HG03159 (cell line): ENCODE measurements around the gene VEGFB.

ENCODE experiments used
- ATAC-seq: cut with Tn5 transposase; IDR thresholded peaks from one replicate; pipeline ENCODE4 v1.9.1; 2021; ENCODE audit warnings: mild to moderate bottlenecking, moderate library complexity; ENCODE audit not compliant: unreplicated experiment

Gene VEGFB

DNA sequence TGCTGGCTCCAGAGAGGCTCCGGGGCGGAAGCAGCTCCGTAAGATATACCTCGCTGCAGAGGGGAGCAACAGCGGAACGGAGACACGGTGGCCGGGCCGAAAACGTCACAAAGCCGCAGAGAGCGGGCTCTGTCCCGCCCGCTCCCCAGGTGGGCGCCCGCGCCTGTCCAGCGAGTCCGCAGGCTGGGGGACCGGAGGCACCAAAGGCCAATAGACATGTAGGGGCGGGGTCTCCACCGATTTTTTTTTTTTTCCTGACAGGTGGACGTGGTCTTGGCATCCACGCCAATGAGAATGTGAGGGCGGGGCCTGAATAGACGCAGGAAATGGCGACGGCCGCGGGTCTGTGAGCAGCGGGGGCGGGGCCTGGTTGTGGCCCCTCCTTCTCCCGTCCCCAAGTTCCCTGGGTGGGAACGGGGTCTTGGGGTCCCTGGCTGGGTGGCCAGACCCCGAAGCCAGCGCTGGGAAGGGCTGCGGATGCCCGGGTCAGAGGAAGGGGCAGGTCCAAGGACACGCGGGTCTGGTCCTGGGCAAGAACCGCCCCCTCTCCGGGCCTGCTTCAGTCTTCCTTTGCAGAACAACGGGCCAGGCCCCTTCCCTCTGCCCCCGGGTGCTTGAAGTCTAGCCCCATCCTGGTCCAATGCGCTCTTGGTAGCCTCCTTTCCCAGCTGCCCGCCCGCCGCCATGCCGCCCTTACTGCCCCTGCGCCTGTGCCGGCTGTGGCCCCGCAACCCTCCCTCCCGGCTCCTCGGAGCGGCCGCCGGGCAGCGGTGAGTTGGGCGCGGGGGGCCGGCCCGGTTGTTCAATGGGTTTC is 4.0 kb upstream of the VEGFB start, which contains the start of gene DNAJC4:
DNAJC4 (plus strand) TSS at position 378 of the 814 bp plus-strand sequence; CDS start at position 685, 307 bp downstream.
- peak; percentile 33 for ATAC-seq

DNA sequence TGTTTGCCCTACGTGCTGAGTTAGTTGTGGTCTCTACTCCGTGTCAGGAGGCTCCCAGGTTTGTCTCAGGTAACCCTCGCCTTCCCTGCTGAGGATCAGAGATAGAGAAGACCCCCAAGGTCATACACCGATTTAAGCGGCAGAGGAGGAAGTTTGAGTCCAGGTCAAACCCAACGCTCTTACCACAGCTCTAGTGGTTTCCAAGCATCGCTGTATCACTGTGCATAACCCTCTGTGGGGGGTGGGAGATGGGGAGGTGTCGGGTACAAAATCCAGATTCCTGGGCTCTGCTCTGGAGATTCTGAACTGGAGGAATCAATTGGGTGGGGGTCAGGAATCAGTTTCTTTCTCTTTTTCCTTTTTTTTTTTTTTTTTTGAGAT is 3.4 kb upstream of the VEGFB start:
- no peak for ATAC-seq

DNA sequence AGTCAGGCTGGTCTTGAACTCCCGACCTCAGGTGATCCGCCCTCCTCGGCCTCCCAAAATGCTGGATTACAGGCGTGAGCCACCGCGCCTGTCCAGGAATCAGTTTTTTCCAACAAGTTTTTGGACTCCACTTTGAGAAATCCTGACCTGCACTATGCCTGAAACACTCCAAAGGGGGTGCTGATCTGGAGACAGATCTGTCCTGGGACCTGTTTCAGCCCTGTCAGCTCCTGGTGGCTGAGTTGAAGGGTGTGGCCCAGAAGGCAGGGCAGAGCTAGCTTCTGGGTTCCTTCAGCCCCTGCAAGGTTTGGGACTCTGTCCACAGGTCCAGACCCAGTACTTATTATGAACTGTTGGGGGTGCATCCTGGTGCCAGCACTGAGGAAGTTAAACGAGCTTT is 2.8 kb upstream of the VEGFB start:
- no peak for ATAC-seq

DNA sequence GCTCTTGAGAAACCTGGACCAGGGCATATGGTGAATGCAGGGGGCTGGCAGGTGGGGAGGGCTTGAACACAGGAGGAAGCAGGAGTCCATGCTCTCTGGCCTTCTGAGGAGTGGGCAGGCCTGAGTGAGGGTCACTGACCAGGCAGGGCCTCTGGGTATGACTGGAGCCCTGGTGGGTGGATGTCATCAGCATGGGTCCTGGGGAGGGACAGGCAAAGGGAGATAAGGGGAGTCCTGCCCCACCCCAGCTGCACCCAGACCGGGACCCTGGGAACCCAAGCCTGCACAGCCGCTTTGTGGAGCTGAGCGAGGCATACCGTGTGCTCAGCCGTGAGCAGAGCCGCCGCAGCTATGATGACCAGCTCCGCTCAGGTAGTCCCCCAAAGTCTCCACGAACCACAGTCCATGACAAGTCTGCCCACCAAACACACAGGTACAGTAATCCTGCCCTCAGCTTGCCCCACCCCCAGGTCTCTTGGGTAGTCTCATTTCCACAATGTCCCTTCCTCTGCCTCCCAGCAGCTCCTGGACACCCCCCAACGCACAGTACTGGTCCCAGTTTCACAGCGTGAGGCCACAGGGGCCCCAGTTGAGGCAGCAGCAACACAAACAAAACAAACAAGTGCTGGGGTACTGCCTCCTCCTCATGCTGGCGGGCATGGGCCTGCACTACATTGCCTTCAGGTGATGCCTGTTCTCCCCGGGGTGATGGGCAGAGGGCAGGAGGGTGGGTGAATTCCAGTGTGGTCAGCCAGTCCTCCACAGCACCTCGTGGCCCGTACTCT is 2.0 kb upstream of the VEGFB start:
- ATAC-seq, result no peak

DNA sequence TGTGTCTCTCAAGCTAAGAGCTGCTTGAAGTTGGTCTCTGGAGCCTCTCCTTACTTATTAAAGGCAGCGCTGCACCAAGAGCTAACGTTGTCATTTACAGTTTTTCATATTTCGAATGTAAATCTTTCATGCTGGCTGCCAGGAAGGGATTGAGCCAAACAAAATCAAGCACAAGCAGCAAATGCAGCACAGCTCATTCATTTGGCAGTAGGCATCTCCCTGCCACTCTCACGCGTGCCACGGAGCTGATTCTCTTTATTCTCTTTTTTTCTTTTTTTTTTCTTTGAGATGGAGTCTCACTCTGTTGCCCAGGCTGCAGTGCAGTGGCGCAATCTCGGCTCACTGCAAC is 1.4 kb upstream of the VEGFB start:
- no peak for ATAC-seq

DNA sequence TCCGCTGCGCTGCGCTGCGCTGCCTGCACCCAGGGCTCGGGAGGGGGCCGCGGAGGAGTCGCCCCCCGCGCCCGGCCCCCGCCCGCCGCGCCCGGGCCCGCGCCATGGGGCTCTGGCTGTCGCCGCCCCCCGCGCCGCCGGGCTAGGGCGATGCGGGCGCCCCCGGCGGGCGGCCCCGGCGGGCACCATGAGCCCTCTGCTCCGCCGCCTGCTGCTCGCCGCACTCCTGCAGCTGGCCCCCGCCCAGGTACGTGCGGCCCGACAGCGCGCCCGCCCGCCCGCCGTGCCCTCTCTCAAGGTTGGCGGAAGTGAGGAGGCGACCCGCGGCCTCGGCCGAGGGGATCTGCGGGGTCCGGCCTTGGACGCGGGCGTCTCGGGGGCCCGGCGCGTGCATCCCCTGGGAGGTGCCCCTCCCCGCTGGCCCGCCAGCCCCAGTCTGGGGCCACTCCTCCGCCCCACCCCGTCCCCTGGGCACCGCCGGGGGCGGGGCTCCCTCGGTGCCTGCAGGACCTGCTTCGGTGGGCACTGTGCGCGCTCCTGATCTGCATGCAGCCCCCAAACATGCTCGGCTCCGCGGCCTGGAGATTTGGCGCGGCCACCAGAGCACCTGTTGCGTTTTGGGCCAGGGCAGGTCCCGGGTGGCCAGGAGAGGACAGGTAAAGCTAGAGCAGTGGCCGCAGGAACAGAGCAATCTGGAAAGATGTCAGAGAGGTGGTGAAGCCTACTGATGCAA is 429 bp downstream of the VEGFB start:
- no peak for ATAC-seq

DNA sequence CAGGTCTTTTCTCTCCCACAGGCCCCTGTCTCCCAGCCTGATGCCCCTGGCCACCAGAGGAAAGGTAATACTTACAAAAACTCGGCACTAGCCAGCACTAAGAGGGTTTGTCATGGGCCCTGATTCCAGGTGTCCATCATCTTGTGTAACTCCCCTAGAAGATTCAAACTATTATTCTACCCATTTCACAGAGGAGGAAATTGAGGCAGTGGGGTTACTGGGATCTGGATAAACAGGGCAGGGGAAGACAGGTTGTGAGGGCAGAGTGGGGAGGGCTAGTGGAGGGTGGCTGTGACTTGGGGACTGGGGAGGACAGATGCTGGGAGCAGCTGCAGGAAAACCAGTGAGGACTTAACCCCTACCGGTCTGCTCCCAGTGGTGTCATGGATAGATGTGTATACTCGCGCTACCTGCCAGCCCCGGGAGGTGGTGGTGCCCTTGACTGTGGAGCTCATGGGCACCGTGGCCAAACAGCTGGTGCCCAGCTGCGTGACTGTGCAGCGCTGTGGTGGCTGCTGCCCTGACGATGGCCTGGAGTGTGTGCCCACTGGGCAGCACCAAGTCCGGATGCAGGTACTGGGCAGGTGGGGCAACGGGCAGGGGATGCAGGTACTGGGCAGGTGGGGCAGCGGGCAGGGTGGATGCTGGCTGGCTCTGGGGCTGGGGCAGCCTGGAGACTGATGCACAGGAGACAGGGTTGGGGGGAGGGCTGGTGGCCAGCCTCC is 1.2 kb downstream of the VEGFB start:
- ATAC-seq, result no peak

DNA sequence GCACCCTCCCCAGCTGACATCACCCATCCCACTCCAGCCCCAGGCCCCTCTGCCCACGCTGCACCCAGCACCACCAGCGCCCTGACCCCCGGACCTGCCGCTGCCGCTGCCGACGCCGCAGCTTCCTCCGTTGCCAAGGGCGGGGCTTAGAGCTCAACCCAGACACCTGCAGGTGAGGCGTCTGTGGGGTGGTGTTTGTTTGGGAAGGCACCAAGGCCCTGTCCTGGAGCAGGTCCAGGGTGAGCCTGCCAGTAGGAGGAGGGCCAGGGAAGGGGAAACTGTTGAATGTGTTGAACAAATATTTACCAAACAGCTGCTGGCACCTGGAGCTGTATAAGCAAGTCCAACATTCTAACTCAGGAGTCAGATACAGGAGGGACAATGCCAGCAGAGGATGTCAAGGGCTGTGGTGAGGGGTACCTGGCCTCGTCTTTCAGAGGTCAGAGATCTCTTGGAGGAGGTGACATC is 3.1 kb downstream of the VEGFB start:
- ATAC-seq, result no peak

DNA sequence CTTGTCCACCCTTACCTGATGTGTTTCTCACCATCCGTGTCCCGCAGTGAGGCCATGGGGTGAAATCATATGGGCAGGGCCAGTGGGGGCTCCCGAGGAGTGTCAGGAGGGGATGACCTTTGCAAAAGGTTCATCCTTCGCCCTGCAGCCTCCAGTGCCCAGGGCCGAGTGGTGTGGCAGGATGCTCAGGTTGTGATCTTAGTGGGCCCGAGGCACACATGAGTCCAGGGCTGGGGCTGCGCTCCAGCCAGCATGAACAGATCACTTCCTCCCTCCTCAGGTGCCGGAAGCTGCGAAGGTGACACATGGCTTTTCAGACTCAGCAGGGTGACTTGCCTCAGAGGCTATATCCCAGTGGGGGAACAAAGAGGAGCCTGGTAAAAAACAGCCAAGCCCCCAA is 3.7 kb downstream of the VEGFB start:
- no peak for ATAC-seq

DNA sequence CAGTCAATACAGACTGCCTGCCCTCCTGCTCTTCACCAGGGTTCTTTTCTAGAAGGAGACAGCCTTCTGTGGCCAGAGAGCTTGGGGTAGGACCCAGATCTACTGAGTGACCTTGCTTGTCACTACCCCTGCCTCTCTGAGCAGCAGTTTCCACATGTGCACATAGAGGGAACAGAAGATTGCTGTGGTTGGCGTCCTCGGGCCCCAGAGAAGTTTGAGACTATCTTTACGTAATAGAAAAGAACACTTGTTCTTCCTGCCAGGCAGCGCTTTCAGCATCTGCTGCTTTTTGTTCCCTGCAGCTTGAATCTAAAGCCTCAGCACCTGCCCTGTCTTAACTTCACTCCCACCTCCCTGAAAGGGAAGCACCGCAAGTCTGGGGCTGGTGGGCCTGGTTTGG is 4.6 kb downstream of the VEGFB start:
- ATAC-seq, result no peak

DNA sequence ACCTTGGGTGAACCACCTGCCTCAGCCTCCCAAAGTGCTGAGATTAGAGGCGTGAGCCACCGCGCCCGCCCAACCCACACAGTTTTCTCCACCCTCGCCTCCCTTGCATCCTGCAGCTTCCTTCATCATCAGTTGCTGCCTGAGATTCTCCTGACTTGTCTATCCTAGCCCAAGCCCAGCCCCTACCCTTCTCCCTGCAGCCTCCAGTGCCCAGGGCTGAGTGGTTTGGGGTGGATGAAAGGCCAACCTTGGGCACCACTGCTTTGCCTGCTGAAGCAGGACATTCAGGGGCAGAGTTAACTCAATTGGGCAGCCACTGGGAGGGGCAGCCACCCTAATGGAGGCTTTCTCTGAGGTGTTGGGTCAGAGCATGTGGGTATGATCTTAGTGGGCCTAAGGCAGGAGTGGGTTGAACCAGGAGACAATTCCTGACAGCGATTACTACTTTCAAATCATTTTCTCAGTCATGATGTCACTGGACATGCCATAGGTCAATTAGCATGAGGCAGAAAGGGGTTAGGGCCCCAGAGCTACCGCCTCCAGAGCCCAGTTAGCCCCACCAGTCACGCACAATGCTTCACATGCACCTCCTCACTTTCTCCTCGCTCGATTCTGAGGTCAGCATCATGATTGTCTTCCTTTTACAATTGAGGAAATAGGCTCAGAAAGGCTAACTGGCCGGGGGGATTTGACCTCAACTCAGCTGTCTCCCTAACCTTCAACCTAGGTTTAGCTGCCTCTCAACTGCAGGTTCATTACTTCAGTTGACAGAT is 5.5 kb downstream of the VEGFB start:
- ATAC-seq, result peak; percentile 7

DNA sequence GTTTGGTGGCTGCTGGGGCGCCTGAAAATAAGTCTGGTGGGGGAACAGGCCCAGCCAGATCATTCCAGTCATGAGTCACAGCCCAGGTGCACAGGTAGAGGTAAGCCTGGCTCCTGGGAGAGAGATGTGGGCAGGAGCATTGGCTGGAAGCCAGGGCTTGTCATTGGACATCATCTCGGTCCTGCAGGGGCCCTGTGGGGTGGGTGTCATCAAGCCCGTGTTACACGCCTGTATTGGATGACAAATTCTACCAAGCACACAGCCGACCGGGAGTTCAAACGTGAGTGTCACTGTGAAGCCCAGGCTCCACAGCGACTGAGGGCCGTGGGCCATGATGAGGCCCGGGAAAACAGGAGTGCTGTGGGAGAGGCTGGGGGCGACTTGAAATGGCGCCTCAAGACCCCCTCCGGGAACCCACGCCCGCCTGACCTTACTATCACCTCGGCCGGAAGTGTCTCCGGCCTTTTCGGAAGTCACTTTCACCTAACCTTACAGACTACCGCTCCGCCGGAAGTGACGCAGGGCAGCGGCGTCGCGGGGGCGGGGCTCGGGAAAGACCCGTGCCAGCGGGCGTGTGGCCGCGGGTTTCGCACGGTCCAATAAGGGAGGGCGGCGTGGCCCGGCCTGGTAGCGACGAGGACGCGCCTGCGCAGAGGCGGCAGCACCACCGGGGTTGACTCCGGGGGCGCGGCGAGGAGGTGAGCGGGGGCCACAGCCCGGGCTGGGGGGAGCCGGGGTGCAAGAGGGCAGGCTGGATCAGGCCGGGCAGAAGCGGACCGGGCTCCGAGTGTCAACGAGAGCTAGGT is 6.3 kb downstream of the VEGFB start, which contains the start of gene FKBP2:
FKBP2 (plus strand) TSS at position 661 of the 806 bp plus-strand sequence. CDS start 1,293 bp downstream, outside the sequence.
- ATAC-seq, result peak; percentile 38

DNA sequence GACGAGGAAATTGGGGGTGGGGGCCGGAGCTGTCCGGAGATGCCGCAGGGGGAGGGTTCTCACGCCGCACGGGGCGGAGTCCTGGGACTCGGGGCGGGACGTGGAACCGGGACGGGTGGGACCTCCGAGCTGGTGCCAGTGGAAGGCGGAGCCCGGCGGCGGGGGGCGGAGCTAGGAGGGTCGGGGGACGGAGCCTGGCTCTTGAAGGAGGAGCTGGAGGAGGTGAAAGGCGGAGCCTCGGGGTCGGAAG is 6.8 kb downstream of the VEGFB start:
- peak; percentile 56 for ATAC-seq

DNA sequence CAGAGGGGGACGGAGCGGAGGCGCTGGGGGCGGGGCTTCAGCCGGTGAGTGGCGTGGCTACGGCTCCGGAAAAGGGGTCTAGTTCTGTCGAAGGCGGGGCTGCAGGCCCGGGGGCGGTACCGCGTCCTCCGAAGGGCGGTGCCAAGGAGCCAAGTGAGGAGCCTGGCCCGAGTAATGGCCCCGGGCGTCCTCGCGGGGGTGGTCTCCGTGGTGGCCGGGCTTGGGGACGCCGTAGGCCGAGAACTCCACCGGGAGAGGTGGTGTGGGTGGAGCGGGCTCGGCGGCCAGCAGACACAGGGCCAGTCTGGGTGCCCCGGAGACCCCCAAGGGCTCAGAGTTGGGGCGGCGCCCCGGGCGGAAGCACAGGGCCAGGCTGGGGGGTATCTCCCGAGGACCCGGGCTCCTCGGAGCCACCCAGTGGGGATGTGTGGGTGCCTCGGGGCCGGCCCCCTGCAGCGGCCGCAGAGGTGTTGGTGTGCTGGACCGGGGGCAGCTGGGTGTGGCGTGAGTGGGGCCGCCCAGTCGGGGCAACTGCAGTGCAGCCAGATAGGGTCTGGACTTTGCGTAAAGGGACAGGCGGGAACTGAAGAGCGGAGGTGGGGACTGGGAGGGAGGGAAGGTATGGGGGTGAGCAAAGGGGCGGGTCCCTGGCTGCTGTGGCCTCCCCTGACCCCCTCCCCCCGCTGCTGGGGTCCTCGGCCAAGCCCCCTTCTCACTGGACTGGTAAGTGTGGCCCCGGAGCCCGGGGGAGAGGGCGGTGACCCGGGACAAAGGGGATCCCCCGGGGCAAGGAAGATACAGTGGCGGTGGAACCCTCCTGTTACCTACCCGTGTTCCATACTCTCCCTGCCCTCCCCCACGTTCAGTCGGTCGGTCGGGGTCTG is 7.3 kb downstream of the VEGFB start:
- ATAC-seq, result peak; percentile 57

DNA sequence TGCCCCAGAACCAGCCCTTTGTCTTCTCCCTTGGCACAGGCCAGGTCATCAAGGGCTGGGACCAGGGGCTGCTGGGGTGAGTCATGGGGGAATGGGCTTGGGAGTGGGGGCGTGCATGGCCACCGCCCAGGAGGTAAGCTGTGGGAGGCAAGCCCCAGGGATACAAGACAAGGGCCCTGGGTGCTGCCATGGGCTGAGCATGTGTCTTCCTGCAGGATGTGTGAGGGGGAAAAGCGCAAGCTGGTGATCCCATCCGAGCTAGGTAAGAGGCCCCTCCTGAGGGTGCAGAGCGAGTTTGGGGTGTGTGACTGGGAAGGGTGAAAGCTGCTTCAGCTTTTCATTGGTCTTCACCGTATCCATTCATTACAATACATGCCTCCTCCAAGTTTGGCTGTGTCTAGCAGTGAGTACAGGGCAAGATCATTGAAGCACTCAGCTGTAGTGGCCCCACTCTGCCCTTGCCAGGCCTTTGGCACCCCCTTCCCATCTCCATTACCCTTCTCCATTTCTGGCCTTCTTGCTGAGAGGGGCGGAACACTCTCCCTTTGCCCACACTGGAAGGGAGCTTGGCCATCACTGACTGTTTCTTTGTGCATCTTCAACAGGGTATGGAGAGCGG is 9.0 kb downstream of the VEGFB start:
- ATAC-seq, result no peak

DNA sequence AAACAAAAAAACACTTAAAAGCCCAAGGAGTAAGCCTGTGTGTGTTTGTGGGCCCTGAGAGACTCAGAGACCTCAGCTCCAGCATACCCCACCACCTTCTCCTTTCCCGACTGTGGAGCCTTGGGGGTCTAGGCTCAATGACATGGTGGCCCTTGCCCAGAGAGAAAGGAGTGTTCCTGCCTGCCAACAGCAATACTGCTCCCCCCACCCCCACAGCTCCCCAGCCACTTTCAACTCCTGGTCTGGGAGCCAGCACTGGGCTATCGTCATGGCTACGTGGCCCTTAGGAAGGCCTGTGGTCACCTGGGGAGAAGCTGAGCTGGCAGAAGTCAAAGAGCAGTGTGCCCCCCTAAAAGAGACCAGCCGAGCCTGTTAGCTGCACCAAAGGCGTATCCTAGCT is 9.7 kb downstream of the VEGFB start:
- no peak for ATAC-seq

DNA sequence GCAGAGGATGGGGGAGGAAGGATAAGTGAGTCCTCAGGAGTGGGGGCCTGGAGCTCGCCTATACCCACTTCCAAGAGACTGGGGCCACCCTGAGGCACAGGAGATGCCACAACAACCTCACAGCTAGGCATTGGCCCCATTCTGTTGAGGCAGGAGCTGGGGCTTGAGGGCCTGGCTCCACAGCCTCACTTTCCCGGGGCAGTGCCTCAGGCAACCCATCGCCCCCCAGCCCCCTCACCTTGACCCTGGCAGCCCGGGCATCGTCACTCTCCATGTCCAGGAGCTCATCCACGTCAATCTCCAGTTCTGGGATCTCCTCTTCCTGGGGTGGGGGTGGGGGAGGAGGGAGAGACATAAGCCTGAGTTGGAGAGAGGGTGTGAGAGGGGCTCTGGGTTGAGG is 10.6 kb downstream of the VEGFB start:
- ATAC-seq, result no peak

DNA sequence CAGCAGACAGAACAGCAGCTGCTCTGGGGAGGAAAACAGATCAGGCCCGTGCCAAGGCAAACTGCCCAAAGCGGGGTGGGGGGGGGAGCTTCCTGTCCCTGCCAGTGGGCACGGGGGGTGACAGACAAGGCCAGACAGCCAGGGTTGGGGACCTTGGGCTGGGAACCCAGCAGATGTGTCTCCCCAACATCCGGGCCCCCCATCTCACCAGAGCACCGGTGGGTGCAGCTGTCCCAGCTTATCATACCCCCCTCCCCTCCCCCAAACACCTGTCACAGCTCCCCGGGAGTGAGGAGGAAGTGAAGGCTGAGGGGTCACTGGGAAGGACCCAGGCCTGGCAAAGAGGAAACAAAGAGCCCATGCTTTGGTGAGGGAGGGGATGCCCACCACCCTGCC is 11.0 kb downstream of the VEGFB start:
- no peak for ATAC-seq
